HG03354 (cell line): ENCODE data around the gene EEF1AKMT1.

Experiments used
- ATAC-seq: cut with Tn5 transposase; IDR thresholded peaks from one replicate; pipeline ENCODE4 v1.9.1; 2021; ENCODE audit warnings: mild to moderate bottlenecking; ENCODE audit not compliant: unreplicated experiment, poor library complexity, severe bottlenecking

EEF1AKMT1 gene

GRCh38 chr13:20721454-20722357 is 52.1 kb downstream of the EEF1AKMT1 start:
- ATAC-seq = no peak

- ATAC-seq = no peak
These were observed 52.7 kb downstream of the EEF1AKMT1 start for GRCh38 chr13:20721058-20721453.

DNA sequence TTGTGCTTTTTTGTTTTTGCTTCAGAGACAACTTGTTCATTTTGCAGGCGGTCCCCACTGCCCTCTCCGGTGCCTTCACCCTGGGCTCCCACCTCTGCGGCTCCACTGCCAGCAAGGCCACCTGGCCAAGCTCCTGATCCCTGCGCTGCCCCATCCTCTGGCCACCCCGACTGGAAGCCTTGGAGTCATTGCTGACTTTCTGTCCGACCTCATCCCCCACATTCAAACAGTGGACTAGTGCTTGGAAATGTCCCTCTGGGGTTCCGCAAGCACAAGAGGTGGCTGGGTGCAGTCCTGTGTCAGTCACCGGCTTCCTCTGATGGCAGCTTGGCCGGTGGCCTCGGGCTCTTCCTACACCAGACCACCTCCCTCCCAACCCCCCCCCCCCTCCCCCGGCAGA is 53.3 kb downstream of the EEF1AKMT1 start:
- ATAC-seq = no peak

- no peak for ATAC-seq
These were observed 54.0 kb downstream of the EEF1AKMT1 start for GRCh38 chr13:20719783-20720182.

GRCh38 chr13:20718958-20719566 is 54.7 kb downstream of the EEF1AKMT1 start:
- ATAC-seq = no peak

DNA sequence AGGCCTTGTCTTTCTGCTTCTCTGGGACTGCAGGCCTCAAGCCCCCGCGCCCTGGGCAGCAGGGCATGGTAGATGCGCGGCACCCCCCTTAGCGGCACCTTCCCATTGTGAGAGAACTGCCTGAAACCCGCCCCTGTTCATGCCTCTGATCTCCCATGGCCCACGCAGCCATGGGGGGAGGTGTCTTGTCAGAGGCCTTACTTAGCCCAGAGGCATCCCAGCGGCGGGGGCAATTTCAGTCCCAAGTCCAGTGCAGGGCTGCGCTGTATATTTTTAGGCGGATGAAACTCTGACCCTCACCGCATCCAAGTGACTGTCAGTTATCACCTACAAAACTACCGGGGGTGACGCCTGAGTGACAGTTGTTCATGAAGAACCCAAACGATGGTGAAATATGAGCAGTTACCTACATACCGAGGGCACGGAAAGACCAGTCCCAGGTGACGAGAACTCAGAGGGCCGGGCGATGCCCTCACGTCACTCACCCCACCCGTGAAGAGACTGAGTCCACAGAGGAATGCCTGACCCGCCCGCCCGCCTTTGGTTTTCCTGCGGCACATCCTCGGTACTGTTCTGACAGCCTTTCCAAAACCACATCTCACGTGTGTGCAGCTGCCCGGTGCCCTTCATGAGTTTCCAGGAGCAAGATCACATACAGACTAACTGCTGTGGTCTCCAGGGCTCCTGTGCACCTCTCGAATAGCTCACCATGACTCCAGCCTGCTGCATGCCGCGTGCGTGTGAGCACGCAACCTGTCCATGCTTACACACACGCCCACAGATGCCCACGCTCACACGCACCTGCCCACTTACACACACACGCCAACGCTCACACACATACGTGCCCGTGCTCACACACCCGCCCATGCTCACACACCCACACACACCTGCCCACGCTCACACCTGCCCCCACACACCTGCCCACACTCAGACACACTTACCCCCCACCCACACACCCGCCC is 55.9 kb downstream of the EEF1AKMT1 start:
- no peak for ATAC-seq

GRCh38 chr13:20716951-20717350 is 56.8 kb downstream of the EEF1AKMT1 start:
- ATAC-seq = no peak

DNA sequence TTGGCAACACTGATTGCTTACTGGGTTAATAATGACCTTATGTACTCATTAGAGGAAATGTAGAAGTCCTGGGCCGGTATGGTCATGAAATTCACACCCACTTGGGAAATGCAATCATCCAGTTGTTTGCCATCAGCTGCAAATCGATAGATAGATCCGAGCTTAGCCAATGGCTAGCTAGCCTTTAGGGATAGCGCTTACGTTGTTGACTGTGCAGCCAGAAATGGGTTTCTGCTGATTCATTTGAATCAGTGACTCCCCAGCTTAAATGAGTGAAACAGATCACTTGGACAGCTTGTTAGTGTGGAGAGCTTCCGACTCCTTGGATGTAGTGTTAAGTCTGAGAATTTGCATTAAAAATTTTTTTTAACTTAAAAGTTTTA is 58.4 kb downstream of the EEF1AKMT1 start:
- ATAC-seq = no peak

GRCh38 chr13:20714563-20715329 is 59.0 kb downstream of the EEF1AKMT1 start:
- no peak for ATAC-seq

DNA sequence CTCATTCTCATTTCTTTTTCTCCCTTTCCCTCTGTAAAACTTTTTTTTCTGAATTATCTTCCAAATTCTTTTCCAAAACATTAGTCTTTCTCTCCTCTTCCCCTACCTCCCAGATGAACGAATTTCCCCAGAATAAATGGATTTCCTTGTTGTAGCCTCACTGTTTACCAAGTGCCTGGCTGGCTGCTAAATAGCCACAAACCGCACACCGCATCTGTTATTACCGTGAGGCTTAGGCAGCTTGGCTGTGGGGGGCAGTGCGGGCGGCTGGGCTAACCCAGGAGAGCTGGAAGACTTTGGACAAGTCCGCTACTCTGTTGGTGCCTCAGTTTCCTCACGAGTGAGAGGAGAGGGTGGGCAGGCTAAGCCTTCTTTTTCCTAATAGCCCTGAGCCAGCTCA is 59.6 kb downstream of the EEF1AKMT1 start:
- ATAC-seq = no peak

GRCh38 chr13:20713751-20714150 is 60.0 kb downstream of the EEF1AKMT1 start:
- ATAC-seq = no peak

DNA sequence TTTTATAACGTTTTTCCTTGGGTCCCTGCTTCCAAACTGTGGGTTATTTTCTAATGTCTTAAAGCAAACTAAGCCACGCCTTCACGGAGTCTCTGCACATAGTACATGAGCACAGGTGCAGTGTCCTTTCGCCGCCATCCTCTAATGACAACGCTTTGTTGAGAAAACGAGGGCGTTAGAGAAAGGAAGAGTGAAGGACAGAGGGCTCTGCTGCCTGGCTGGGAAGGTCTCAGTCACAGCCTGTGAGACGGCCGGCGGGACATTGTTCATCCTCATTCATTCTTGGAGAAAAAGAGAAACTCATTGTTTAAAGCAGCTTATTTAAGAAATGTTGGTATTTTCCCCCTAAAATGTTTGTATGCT is 60.8 kb downstream of the EEF1AKMT1 start:
- ATAC-seq = no peak

DNA sequence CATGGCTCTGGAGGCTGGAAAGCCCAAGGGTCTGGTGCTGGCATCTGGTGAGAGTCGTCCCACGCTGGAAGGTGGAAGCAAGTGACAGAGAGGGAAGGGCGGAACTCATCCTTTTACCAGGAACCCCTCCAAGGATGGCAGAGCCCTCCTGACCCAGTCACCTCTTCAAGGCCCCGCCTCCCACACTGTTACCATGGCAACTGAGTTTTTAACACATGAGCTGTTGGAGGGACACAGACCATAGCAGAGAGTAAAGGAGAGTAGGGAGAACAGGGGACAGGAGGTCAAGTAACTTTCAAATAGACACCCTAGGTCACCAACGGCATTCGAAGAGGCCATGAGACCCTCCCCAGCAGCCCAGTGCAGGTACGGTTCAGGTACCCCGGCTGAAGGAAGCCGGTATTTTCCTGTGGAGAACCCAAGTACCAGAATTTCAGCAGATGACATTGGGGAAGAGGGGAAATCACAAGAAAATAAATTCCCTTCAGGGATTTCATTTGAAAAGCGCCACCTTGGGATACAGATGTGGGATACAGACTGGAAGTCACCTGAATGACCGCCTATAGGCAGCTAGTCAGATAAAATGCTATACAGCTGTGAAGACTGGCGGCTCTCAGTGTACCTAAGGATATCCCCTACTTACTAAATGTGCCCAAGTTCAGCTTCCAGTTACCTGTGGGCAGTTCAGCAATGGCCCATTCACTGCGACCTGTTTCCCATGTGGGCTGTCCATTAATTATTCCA is 62.3 kb downstream of the EEF1AKMT1 start:
- ATAC-seq = no peak

- ATAC-seq = no peak
These were observed 64.0 kb downstream of the EEF1AKMT1 start for GRCh38 chr13:20709782-20710181.

DNA sequence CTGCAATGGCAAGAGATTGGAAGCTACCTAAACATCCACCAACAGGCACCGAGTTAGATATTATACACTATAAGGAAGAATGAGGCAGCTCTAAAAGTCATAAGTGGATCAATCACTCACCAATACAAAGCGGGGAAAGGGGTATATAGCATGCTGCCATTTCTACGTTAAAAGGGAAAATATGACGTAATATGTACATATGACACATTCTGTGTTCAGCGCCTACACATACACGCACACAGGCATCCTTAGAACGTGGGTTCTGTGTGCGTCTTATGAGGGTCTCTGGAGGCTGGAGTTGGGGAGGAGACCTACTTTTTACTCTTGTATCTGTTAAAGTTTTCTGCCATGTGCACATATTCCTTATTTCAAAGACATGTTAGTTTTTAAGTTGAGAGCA is 64.4 kb downstream of the EEF1AKMT1 start:
- ATAC-seq = no peak

DNA sequence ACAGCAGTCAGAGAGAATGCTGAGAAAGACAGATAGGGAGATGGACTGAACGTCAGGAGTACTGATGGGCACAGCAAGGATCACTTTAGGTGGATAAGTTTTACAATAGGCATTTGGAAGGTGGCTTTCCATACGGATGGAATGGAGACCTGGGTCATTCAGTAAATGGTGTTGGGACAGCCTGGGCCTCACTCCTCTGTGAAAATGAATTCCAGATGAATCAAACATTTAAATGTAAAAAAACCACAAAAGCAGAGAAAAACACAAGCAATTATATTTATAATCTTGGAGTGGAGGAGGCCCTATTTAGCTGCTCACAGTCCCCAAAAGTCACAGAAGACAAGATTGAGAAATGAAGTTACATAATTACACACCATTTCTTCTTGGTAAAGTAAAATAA is 65.5 kb downstream of the EEF1AKMT1 start:
- no peak for ATAC-seq

DNA sequence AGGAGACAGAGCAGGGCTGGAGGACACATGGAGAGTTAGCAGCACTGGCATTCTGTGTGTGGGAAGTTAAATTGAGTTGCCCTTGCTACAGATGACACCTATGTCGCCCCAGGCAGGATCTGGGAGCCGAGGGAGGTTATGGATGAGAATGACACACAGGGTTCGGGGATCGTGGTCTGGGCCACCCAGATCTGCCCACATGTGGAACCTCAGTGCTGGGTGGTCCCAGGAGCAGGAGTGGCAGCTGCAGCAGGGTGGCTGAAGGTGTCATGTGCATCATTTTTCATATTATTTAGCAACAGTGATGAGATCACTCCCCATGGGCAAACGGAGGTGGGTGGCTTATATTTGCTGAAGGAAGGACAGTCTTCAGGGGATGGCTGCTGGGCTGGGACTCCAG is 67.1 kb downstream of the EEF1AKMT1 start:
- no peak for ATAC-seq

DNA sequence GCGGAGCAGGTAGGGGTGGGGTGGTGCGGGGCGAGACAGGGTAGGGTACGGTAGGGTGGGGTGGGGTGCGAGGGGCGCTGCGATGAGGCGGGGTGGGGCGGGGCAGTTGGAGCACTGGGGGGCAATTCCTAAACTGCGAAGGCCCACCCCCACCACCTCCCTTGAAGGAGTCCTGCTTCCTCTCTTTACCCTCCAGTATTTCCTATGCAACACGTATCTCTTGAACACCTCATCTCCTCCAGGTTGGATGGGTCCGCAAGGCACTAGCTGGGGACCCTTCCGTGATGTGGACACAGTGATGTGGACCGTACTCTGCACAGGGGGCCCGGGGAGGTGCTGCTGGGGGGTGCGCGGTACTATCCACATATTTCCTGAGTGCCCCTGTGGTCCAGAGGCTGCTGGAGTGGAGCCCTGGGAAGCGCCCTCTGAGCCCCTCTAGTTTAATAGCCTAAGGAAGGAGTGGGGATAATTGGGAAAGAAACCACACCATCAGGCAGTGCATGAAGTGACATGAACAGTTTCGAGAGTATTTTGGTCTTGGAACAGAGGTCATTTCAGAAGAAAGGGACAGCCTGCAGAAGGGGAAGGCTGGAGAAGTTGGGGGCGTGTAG is 69.2 kb downstream of the EEF1AKMT1 start:
- ATAC-seq = no peak
